Retinal pigment epithelial cell (primary cell): ENCODE results near the gene MTRR.

Experiments
- DNase-seq: peaks from one replicate; pipeline ENCODE4 v3.0.0-alpha.2; 2010; ENCODE audit warnings: low read depth
- H3K4me3 ChIP-seq: 2 replicates; pipeline ENCODE4 v1.5.1; 2011; ENCODE audit warnings: mild to moderate bottlenecking, low read length, control low read depth, moderate library complexity
- CTCF ChIP-seq: conservative IDR thresholded peaks from 2 replicates; pipeline ENCODE4 v1.5.1; 2011; ENCODE audit warnings: low read depth, low read length, control low read depth, inconsistent platforms

The MTRR gene

GRCh38 chr5:7834982-7835381, 34.0 kb upstream of the MTRR start:
- no peak overlapping the region for H3K4me3 ChIP-seq
- no peak for DNase-seq
- no peak for TF ChIP-seq CTCF

- no peak overlapping the region for H3K4me3 ChIP-seq
- no peak for TF ChIP-seq CTCF
- no peak for DNase-seq
Measured at GRCh38 chr5:7837403-7837802, 31.5 kb upstream of the MTRR start.

GRCh38 chr5:7842531-7842930, 26.4 kb upstream of the MTRR start:
- TF ChIP-seq CTCF, result no peak
- H3K4me3 ChIP-seq, result no peak overlapping the region
- DNase-seq, result no peak

- no peak for TF ChIP-seq CTCF
- DNase-seq, result no peak
- H3K4me3 ChIP-seq, result no peak overlapping the region
Measured at GRCh38 chr5:7844901-7845300, 24.0 kb upstream of the MTRR start.

GRCh38 chr5:7845557-7845956, 23.4 kb upstream of the MTRR start:
- no peak overlapping the region for H3K4me3 ChIP-seq
- TF ChIP-seq CTCF, result no peak
- no peak for DNase-seq

- no peak for DNase-seq
- TF ChIP-seq CTCF, result no peak
- H3K4me3 ChIP-seq, result no peak overlapping the region
Measured at GRCh38 chr5:7846327-7846726, 22.6 kb upstream of the MTRR start.

GRCh38 chr5:7848296-7848695, 20.7 kb upstream of the MTRR start:
- no peak overlapping the region for H3K4me3 ChIP-seq
- TF ChIP-seq CTCF, result no peak
- DNase-seq, result no peak
